Measurements from ENCODE around the gene MT1H.

GRCh38 chr16:56651586-56651985 is 18.0 kb upstream of the MT1H start, which contains the start of gene MT1B:
- TF ChIP-seq CTCF (IDR thresholded peaks at IDR 0.05; ENCODE audit: poor library complexity): no peak
- no peak for TF ChIP-seq EZH2phosphoT487 (IDR thresholded peaks at IDR 0.05; ENCODE audit: low read depth, severe bottlenecking, unreplicated experiment)
